HG03103 (cell line): Measurements from ENCODE around the gene CROCC.
"Not testable (repeated sequence)": the region's sequence is repeated elsewhere in the genome, so short reads cannot be mapped to it uniquely, and the experiment has no call there.

ENCODE experiments used
- ATAC-seq: cut with Tn5 transposase; IDR thresholded peaks from one replicate; pipeline ENCODE4 v1.9.1; 2021; ENCODE audit warnings: low read depth; ENCODE audit not compliant: unreplicated experiment

Gene CROCC

DNA sequence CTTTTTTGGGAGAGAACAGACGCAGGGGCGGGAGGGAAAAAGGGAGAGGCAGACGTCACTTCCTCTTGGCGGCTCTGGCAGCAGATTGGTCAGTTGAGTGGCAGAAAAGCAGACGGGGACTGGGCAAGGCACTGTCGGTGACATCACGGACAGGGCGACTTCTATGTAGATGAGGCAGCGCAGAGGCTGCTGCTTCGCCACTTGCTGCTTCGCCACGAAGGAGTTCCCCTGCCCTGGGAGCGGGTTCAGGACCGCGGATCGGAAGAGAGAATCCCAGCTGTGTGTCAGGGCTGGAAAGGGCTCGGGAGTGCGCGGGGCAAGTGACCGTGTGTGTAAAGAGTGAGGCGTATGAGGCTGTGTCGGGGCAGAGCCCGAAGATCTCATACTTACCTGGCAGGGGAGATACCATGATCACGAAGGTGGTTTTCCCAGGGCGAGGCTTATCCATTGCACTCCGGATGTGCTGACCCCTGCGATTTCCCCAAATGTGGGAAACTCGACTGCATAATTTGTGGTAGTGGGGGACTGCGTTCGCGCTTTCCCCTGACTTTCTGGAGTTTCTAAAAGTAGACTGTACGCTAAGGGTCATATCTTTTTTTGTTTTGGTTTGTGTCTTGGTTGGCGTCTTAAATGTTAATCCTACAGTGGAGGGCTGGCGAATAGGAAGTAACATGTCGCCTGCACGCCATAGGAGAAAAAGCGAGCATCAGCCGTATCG, 26.0 kb upstream of the CROCC start, which contains the start of gene RNU1-2:
TSS of gene RNU1-2 (plus strand) at position 383 of the 718 bp plus-strand sequence.
- peak; percentile 95 for ATAC-seq

DNA sequence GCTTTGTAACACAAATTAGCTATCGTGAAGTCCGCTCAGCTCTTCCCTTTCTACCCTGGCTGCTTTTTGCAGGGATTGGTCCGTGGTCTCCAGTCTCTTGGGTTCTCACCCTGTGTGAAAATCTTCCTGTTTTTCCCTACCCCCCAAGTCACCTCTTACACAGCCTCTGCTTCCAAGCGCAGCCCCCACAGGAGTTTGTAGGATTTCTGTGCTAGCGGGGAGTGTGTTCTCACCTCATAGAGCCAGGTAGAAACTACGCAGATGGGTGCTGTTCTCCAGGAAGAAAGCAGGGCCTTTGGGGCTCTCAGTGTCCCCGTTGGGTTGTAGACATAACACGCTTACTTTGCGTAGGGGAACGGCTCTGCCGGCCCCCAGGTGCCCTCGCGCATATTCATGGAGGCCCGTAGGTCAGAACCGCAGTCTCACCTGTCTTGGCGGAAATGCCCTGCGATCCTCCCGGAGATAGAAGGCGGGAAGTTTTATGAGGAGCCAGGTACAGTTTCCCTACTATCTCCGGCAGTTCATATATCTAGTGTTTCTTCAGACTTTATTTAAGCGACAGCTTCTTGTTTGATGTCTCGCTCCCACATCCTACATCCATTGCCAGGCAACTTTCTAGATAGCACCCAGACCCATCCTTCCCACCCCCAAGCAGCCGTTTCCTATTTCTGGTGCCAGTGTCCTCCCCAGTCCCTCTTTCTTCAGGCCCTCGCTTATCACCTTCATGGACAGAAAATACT, 25.2 kb upstream of the CROCC start:
- peak; percentile 22 for ATAC-seq

DNA sequence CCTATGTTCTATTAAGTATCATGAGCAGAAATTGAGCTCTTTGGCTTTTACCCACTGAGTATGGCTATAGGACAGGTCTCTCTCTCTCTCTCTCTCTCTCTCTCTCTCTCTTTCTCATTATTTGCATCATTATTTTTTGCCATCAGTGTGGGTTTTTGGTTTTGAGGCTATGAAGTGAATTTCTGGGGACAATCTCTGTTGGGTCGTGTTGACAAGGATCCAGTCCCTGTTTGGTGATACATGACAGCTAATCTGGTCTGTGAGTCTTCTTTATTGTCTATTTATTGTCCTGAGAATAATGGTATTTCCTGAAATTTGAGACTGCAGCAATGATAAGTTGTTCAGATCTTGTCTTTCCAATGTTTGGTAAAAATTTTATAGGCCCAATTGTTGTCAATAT, 24.1 kb upstream of the CROCC start:
- ATAC-seq, result not testable (repeated sequence)

DNA sequence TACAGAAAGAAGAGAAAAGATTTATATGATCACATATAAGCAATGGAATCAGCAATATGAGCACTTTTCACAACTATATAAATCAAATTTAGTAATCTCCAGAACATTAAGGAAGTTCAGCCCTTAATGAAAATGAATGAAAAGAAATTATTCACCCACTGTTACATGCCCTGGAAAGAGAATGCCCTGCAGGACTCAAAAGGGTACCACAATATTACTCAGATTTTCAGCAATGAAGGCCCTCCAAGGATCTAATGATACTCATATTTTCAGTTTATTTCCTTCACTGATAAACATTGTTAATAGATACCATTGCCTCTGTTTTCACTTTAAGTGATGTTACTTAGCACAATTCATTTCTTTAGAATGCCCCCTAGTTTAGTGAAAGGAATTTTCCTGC, 23.4 kb upstream of the CROCC start:
- not testable (repeated sequence) for ATAC-seq

DNA sequence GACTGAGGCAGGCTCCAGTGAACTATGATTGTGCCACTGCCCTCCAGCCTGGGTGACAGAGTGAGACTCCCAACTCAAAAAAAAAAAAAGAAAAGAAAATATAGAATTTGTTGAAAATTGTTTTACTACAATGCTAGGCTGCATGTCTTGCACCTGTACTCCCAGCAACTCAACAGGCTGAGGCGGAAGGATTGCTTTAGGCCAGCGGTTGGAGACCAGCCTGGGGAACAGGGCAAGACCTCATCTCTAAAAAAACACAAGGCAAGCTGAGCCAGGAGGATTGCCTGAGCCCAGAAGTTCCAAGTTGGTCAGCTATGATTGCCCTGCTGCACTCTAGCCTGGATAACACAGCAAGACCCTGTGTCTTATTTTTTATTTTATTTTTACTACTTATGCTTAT, 22.7 kb upstream of the CROCC start:
- ATAC-seq, result not testable (repeated sequence)

DNA sequence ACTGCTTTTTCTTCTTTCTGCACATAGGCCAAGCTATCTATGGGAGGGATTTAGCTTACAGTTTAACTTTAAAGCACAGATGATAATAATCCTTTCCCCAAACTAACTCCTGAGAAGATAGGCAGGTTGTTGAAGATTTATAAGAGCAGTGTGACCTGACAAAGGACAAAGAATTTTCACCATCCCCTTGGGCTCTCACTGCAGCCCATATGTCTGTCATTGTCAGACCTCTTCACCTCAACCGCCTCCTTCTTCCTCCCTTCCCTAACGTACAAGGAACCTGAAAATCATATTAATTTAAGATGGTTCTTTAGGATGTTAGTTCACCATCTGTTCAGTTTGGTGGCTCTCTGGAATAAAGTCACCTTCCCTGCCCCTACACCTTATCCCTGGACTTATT, 21.0 kb upstream of the CROCC start:
- no peak for ATAC-seq

DNA sequence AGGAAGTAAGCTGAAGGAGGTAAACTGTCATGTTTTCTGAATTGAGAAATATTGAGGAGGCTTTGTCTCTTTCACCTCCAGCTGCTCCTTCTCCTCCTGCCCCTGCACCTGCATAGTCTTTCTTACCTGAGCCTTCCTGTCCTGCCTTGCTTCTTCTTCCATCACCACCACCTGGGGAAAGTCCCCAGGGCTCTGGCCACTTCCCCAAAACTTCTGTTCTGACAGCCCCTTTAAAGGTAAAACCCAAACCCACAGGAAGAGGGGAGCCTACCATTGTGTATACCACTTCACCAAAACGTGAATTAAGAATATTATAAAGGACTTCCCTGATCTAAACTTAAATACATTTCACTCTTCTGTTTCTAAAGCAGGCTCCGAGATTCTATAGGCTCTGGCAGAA, 20.4 kb upstream of the CROCC start:
- ATAC-seq, result not testable (repeated sequence)

DNA sequence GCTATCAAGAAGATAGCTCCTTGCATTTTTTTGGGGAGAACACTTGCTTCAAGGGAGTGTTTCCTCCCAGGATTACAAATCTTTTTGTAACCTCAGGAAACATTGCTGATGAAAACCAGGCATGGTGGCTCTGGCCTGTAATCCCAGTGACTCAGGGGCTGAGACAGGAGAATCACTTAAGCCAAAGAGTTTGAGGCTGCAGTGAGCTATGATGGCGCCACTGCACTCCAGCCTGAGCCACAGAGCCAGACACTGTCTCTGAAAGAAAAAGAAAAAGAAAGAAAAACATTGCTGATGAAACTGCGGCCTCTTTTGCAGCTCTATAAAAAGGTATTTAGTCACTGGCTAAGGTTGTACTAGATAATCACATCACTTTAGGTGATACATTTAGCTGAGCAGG, 18.7 kb upstream of the CROCC start:
- ATAC-seq, result no peak

DNA sequence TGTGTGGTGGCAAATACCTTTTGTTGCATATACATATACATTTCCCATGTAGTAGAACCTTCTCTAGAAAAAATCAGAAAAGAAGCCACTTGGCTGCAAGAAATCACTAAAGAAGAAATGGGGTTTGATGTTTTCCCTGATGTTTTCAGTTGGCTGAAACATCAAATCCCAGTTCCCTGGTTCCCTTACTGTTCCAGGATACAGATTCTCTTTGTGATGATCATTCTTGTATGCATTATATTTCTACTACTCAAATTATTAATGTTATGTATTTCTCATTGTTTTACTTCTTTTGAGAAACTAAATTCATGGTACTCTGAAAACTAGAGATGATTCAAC, 18.3 kb upstream of the CROCC start:
- ATAC-seq, result no peak

DNA sequence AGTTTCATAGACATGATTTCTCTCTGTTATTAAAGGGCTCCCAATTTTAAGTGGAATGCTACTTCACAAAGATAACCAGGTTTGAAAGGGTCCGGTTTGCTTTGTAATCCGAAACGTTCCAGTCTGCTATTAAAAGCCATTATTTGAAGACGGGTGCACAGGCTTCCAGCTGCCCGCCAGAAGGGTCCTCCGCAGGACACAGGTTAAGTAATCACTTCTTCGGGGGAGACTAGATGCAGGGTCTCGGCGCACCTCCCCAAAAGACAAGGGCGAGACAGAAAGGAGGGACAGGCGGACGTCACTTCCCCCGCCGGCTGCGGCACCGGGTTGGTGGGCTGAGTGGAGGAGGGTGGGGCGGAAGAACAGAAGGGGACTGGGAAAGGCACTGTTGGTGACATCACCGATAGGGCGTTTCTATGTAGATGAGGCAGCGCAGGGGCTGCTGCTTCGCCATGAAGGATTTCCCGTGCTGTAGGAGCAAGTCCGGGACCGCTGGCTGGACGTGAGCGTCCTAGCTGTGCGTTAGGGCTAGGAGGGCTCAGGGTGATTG, 17.1 kb upstream of the CROCC start:
- ATAC-seq, result peak; percentile 76

DNA sequence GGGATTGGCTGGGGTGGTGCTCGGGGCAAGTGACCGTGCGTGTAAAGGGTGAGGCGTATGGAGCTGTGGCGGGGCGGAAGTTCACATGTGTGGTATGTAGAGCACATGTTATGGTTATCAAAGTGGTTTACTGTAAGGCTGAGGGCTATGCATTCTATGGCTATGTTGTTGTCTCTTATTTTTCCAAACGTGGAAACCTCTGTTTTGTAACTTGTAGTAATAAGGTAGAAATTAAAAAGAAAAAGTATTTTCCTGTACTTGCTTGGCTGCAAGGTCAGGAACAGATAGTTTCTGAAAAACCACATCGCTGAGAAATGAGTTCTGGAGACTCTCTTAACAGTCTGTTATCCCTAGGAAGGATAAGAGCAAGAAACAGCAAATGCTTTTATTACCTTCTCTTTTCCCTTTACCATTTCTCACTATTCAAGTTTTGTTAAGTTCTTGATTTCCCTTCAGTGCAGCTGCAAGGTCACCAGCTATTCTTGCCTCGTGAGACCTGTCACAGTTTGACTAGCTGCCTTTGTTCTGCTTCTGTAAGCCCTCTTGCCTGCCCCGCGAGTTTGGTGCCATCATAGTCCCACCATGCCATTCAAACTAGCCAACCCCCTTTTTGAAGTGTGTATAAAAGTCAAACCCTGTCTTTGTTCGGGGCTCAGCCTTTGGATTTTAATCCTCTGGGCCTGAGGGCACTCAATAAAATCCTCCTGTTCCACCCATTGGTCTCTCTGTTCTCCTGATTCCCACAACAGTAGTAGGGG, 16.4 kb upstream of the CROCC start:
- peak; percentile 59 for ATAC-seq

DNA sequence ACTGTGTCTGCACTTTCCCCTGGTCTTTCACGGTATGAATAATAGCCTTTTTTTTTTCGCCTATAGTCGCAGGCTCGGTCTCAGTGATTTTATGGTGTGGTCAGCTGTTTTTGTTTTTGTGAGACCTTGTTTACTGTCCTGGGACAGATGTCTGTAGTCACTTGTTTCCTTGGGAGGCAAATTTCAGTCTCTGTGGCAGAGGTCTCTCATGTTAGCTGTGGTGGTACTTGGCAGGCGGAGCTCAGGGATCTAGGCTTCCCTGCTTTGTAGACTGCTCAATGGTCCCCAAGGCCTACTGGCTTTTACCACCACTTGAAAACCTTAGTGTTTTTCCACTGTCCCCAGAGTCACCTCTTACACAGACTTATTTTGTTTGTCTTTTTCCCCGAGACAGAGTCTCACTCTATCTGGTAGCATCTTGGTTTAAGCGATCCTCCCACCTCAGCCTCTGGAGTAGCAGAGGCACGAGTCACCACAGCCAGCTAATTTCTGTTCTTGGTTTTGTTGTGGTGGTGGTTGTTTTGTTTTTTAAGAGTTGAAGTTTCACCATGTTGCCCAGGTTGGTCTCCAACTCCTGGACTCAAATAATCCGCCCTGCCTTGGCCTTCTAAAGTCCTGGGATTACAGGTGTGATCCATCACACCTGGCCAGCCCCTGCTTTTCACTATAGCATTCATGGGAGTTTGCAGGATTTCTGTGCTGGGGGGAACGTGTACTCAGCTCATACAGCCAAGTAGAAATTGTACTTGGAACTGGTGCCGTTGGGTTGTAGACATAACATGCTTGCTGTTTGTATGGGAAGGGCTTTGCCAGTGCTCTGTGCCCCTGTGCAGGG, 15.6 kb upstream of the CROCC start:
- no peak for ATAC-seq

DNA sequence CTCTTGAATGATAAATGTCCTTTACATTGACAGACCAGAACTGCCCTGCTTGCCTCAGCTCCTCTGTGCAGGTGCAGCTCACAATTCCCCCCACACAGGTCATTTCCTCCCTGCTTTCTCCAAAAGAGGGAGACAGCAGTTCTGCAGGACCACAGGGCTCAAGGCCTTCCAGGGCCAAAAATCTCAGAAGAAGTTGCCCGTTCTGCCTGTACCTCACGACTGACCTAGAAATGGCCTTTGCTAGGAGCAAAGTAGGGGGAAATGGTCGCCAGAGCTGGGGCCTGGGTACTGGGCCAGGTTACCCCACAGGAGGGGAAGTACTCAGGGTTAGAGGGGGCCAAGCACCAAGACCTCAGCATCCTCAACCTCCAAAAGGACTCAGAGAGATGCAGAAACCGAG, 14.9 kb upstream of the CROCC start:
- no peak for ATAC-seq

DNA sequence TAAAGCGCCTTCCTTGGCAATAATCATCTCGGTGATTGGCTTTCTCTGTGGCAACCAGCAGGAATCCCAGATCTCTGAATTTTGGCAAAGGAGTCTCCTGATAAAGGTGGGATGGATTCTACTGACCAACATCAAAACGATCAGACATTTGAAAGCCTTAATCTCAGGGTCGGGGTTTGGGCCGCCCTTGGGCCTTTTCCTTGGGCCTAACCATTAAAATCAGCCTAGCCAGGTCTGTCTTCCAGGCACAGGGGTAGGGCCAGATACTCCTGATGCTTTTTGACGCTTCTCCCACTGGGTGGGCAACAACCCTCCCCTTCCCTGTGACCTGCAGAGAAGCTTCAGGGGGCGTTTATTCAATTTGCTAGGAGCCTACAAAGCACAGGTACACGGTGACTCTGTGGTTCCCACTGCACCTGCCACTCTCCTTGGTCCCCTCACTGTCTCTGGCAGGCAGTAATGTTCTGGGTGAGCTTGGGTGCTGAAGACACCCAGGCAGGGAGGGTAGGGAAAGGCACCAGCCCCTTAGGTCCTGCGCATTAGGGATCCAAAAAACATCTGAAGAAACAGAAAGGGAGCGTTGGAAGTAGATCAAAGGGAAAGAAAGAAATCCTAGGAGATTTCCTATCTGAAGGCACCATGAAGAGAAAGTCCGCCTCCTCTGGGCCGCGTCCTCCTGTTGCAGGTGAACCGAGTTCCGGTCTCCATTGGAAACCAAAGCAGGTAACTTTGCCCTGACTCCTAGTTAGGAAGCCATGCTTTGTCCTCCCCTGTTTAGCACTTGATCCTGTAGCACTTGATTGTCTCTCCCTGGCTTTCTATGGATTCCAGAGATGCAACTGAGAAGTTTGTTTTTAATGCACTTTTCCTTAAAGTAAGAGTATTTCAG, 13.6 kb upstream of the CROCC start:
- ATAC-seq, result no peak

DNA sequence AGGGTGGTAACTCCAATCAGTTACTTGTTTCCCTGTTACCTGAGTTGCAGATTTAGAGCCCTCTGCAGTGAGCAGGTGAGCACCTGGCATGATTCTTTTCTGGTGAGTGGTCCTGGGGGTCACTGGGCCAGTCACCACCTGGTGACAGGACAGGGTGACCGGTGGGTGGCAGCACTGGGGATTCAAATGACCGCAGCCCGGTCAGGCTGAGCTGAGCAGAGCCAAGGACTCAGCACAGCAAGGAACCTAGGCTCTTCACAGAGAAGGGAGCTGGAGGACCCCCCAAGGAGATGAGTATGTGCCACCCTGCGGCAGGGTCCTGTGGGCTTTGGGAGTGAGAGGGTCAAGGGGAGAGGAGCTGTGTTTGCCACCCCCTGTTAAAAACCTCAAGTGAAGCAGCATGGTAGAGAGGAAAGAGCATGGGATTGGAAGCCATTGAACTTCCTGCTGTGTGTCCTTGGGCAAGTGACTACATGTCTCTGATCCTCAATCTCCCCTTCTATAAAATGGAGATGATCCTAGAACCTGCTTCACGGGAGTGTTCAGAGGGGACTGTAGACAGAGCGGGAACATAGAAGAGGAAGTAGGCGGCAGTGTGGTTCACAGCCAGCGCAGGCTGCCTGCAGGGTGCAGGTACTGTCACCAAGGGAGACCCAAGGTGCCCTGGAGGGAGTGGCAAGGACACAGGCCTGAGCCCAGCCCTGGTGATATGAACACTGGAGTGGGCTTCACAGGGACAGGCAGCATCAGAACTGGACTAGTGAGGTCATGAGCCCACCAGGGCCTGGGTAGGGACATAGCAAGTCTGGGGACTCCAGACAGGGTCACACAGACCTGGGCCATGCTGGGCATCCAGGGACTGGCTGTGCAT, 9.6 kb upstream of the CROCC start:
- not testable (repeated sequence) for ATAC-seq

DNA sequence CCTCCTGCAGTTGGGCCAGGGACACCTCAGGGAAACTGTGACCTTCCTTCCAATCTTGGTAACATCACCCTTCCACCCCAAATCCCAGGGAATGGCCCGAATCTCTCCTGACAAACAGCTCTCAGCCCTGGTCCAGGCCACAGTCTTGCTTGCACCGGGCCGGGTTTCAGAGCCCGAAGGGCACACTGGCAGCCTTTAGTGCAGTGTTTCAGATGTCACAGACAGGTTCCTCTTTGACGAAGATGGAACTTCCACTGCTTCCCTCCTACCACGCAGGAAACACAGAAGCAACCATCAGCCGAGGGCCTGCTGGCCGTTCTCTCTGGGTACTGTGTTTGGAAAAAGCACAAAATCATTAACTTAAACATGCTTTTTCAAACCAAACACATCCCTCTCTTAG, 9.0 kb upstream of the CROCC start:
- ATAC-seq, result not testable (repeated sequence)

DNA sequence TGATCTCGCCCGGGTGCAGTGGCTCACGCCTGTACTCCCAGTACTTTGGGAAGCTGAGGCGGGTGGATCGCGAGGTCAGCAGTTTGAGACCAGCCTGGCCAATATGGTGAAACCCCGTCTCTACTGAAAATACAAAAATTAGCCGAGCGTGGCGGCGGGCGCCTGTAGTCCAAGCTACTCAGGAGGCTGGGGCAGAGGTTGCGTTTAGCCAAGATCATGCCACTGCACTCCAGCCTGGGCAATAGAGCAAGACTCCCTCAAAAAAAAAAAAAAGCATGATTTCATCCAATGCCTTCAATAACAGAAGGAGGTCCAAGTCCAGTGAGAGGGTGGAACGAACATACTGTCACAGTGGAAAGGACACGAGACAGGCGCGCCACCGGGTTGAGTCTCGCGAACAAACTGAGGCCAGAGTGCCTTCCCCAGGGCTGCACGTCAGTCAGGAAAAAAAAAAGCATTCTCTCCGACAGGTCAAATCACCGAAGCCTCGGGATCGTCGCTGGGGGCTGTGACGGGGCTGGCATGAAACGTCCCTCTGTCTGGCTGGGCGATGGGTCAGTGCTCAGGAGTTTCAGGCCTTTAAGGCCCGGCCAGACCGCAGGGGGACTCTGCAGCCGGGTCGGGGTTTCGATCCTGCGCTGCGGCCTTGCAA, 8.4 kb upstream of the CROCC start:
- no peak for ATAC-seq
